H9 (cell line): ENCODE data around the gene YBX1. TPM values are rescaled to one million over a fixed set of nuclear protein-coding genes. Genes with fewer than 3 reads are reported as not detected.

Experiments used
- DNase-seq: peaks from one replicate; pipeline ENCODE4 v3.0.0-alpha.2; 2017
- H2AFZ ChIP-seq: one replicate; pipeline ENCODE4 v1.6.1; 2013; ENCODE audit warnings: mild to moderate bottlenecking, low read length, control low read depth, moderate library complexity
- H2AK5ac ChIP-seq: 2 replicates; pipeline ENCODE4 v1.6.1; 2013; ENCODE audit warnings: low read length, control low read depth, mixed read lengths; ENCODE audit not compliant: insufficient read length
- H2BK120ac ChIP-seq: one replicate; pipeline ENCODE4 v1.6.1; 2013; ENCODE audit warnings: low read depth, mild to moderate bottlenecking, low read length, control low read depth, inconsistent platforms; ENCODE audit not compliant: poor library complexity, severe bottlenecking
- H2BK12ac ChIP-seq: 2 replicates; pipeline ENCODE4 v1.6.1; 2013; ENCODE audit warnings: low read length, control low read depth, mixed read lengths, low read depth; ENCODE audit not compliant: insufficient read length
- H2BK15ac ChIP-seq: 2 replicates; pipeline ENCODE4 v1.6.1; 2013; ENCODE audit warnings: low read depth, low read length, control low read depth
- H2BK20ac ChIP-seq: one replicate; pipeline ENCODE4 v1.6.1; 2013; ENCODE audit warnings: low read depth, mild to moderate bottlenecking, low read length, control low read depth, inconsistent platforms; ENCODE audit not compliant: poor library complexity, severe bottlenecking
- H2BK5ac ChIP-seq: 2 replicates; pipeline ENCODE4 v1.6.1; 2013; ENCODE audit warnings: low read length, control low read depth, mixed read lengths; ENCODE audit not compliant: insufficient read length
- H3K14ac ChIP-seq: 2 replicates; pipeline ENCODE4 v1.6.1; 2013; ENCODE audit warnings: low read length, control low read depth; ENCODE audit not compliant: insufficient read depth
- H3K18ac ChIP-seq: 2 replicates; pipeline ENCODE4 v1.6.1; 2013; ENCODE audit warnings: low read depth, mild to moderate bottlenecking, mixed read lengths, low read length, control low read depth; ENCODE audit not compliant: insufficient read length
- H3K23ac ChIP-seq: 2 replicates; pipeline ENCODE4 v1.6.1; 2013; ENCODE audit warnings: low read length, control low read depth, mixed read lengths, low read depth; ENCODE audit not compliant: insufficient read length
- H3K23me2 ChIP-seq: 2 replicates; pipeline ENCODE4 v1.6.1; 2013; ENCODE audit warnings: low read depth, mild to moderate bottlenecking, mixed read lengths, low read length, control low read depth; ENCODE audit not compliant: insufficient read length, poor library complexity, severe bottlenecking
- H3K27ac ChIP-seq: 2 replicates; pipeline ENCODE4 v1.5.1; 2013; ENCODE audit warnings: low read length, control low read depth, mixed read lengths, low read depth; ENCODE audit not compliant: insufficient read length
- H3K27me3 ChIP-seq: 2 replicates; pipeline ENCODE4 v1.6.1; 2013; ENCODE audit warnings: low read length, control low read depth, inconsistent platforms; ENCODE audit not compliant: insufficient read depth
- H3K4ac ChIP-seq: 2 replicates; pipeline ENCODE4 v1.6.1; 2013; ENCODE audit warnings: low read depth, mild to moderate bottlenecking, control low read depth, inconsistent platforms, low read length, moderate library complexity
- H3K4me1 ChIP-seq: 2 replicates; pipeline ENCODE4 v1.6.1; 2013; ENCODE audit warnings: low read length, control low read depth, inconsistent platforms; ENCODE audit not compliant: insufficient read depth
- H3K4me2 ChIP-seq: 2 replicates; pipeline ENCODE4 v1.6.1; 2013; ENCODE audit warnings: low read length, control low read depth, mixed read lengths; ENCODE audit not compliant: insufficient read length, insufficient read depth
- H3K56ac ChIP-seq: 2 replicates; pipeline ENCODE4 v1.6.1; 2013; ENCODE audit warnings: low read depth, mild to moderate bottlenecking, mixed read lengths, low read length, control low read depth; ENCODE audit not compliant: insufficient read length
- H3K79me1 ChIP-seq: 2 replicates; pipeline ENCODE4 v1.6.1; 2013; ENCODE audit warnings: low read depth, mild to moderate bottlenecking, moderate library complexity, low read length, control low read depth, inconsistent platforms; ENCODE audit not compliant: insufficient read depth, poor library complexity, severe bottlenecking
- H3K79me2 ChIP-seq: 2 replicates; pipeline ENCODE4 v1.6.1; 2013; ENCODE audit warnings: low read length, control low read depth, inconsistent platforms; ENCODE audit not compliant: insufficient read depth
- H3K9ac ChIP-seq: 2 replicates; pipeline ENCODE4 v1.6.1; 2013; ENCODE audit warnings: low read length, control low read depth, mixed read lengths; ENCODE audit not compliant: insufficient read length; ENCODE audit errors: extremely low read depth
- H3K9me3 ChIP-seq: one replicate; pipeline ENCODE4 v1.6.1; 2013; ENCODE audit warnings: low read depth, low read length, inconsistent platforms; ENCODE audit not compliant: control insufficient read depth
- H3T11ph ChIP-seq: one replicate; pipeline ENCODE4 v1.6.1; 2013; ENCODE audit warnings: mild to moderate bottlenecking, low read length, control low read depth, inconsistent platforms
- H4K20me1 ChIP-seq: one replicate; pipeline ENCODE4 v1.6.1; 2013; ENCODE audit not compliant: control insufficient read depth, insufficient read length, insufficient read depth
- H4K5ac ChIP-seq: 2 replicates; pipeline ENCODE4 v1.6.1; 2013; ENCODE audit warnings: low read depth, mild to moderate bottlenecking, mixed read lengths, low read length, control low read depth; ENCODE audit not compliant: insufficient read length
- H4K8ac ChIP-seq: replicated peaks from 2 replicates; pipeline ENCODE4 v1.6.1; 2013; ENCODE audit warnings: low read length, control low read depth, mixed read lengths, low read depth; ENCODE audit not compliant: insufficient read length
- H4K91ac ChIP-seq: 2 replicates; pipeline ENCODE4 v1.6.1; 2013; ENCODE audit warnings: low read depth, mild to moderate bottlenecking, moderate library complexity, mixed read lengths, low read length, control low read depth; ENCODE audit not compliant: insufficient read length
- H3K27ac Mint-ChIP-seq, 3 experiments: 2 replicates in 2 of 3; 3 replicates in 1 of 3; pipeline ENCODE4 v1.8.0; 2020 to 2021; ENCODE audit warnings: mixed read lengths in 3 of 3, mild to moderate bottlenecking in 1 of 3, moderate library complexity in 1 of 3
- H3K27me3 Mint-ChIP-seq: 2 replicates; pipeline ENCODE4 v1.8.0; 2021; ENCODE audit warnings: low read depth, mild to moderate bottlenecking, moderate library complexity, mixed read lengths
- H3K36me3 Mint-ChIP-seq, 3 experiments: 2 replicates in 2 of 3; 3 replicates in 1 of 3; pipeline ENCODE4 v1.8.0; 2020 to 2021; ENCODE audit warnings: low read depth in 3 of 3, mixed read lengths in 3 of 3; ENCODE audit not compliant: insufficient read depth in 1 of 3
- H3K4me1 Mint-ChIP-seq, 2 experiments: 2 replicates each; pipeline ENCODE4 v1.8.0; 2020; ENCODE audit warnings: mixed read lengths in 2 of 2
- H3K4me3 Mint-ChIP-seq, 2 experiments: 2 replicates in 1 of 2; 3 replicates in 1 of 2; pipeline ENCODE4 v1.8.0; 2020 to 2021; ENCODE audit warnings: mild to moderate bottlenecking in 2 of 2, mixed read lengths in 2 of 2, moderate library complexity in 1 of 2
- H3K9me3 Mint-ChIP-seq, 2 experiments: 2 replicates in 1 of 2; 3 replicates in 1 of 2; pipeline ENCODE4 v1.8.0; 2020; ENCODE audit warnings: mild to moderate bottlenecking in 2 of 2, mixed read lengths in 2 of 2, moderate library complexity in 1 of 2
- CTCF ChIP-seq: fragments of 200-600 bp; sonication (generic); conservative IDR thresholded peaks from 3 replicates; pipeline ENCODE4 v1.8.0; 2021; ENCODE audit warnings: antibody characterized with exemption, mild to moderate bottlenecking
- WGBS: extraction: QIAGEN DNeasy Blood & Tissue Kit; methylation state at CpG from one replicate; pipeline ENCODE4 v1.1.7; 2013; ENCODE audit warnings: missing lambda C conversion rate, low lambda C conversion rate, mixed read lengths; ENCODE audit not compliant: insufficient read length; ENCODE audit errors: extremely low coverage; 5-methylcytosine and 5-hydroxymethylcytosine counted together
- total RNA-seq: library from RNA; stranded (reverse); gene quantifications from 2 replicates; pipeline ENCODE4 v1.2.1, GENCODE V29; 2021

Gene YBX1
- total RNA-seq, 1 experiment from 2014 or later, result 1,019 TPM

GRCh38 chr1:42680055-42680454 lies 2.2 kb upstream of the YBX1 start:
- H3K36me3 Mint-ChIP-seq, result peaks cover 26 to 35% (median 30%) of the 10 kb centered on the region in 3 experiments
- H3K27me3 ChIP-seq, result no peaks in the 10 kb centered on the region
- no peak overlapping the region for H3K27ac Mint-ChIP-seq
- no peak overlapping the region for H4K5ac ChIP-seq
- H3K23me2 ChIP-seq, result peaks cover 15% of the 10 kb centered on the region
- H3K9ac ChIP-seq, result no peak overlapping the region
- no peaks in the 10 kb centered on the region for H4K20me1 ChIP-seq
- H3K9me3 ChIP-seq, result no peaks in the 10 kb centered on the region
- no CpG with 5 or more reads among the region's 2 CpGs for WGBS
- no peak overlapping the region for H3K56ac ChIP-seq
- peaks cover 2% of the 10 kb centered on the region for H3K4me1 ChIP-seq
- H2BK120ac ChIP-seq, result no peak overlapping the region
- no peak overlapping the region for H4K8ac ChIP-seq
- H2BK20ac ChIP-seq, result no peak overlapping the region
- no peak overlapping the region for H2AFZ ChIP-seq
- peak overlapping the region; percentile 93 to 97; a peak in 3 of 5 replicates for H3K4me3 Mint-ChIP-seq
- H3K4ac ChIP-seq, result no peak overlapping the region
- no peak overlapping the region for H2AK5ac ChIP-seq
- no peak overlapping the region for H3K18ac ChIP-seq
- DNase-seq, result no peak
- H3K23ac ChIP-seq, result no peak overlapping the region
- H3K27me3 Mint-ChIP-seq, result no peaks in the 10 kb centered on the region
- H3T11ph ChIP-seq, result no peak overlapping the region
- no peak overlapping the region for H2BK12ac ChIP-seq
- peaks cover 29 to 31% of the 10 kb centered on the region in 2 experiments for H3K4me1 Mint-ChIP-seq
- H2BK5ac ChIP-seq, result no peak overlapping the region
- H3K14ac ChIP-seq, result no peak overlapping the region
- H3K79me1 ChIP-seq, result no peaks in the 10 kb centered on the region
- no peak overlapping the region for H2BK15ac ChIP-seq
- H3K9me3 Mint-ChIP-seq, result no peaks in the 10 kb centered on the region
- peaks cover 22% of the 10 kb centered on the region for H3K79me2 ChIP-seq
- no peak overlapping the region for H3K4me2 ChIP-seq
- no peak for TF ChIP-seq CTCF
- no peak overlapping the region for H3K27ac ChIP-seq
- H4K91ac ChIP-seq, result no peak overlapping the region
